Measurements from ENCODE around the gene CMTM5. TPM values are rescaled to one million over a fixed set of nuclear protein-coding genes. Genes with fewer than 3 reads are reported as not detected.

CMTM5 gene
- total RNA-seq, 1 donor from 2014 or later: 0.26 TPM

DNA sequence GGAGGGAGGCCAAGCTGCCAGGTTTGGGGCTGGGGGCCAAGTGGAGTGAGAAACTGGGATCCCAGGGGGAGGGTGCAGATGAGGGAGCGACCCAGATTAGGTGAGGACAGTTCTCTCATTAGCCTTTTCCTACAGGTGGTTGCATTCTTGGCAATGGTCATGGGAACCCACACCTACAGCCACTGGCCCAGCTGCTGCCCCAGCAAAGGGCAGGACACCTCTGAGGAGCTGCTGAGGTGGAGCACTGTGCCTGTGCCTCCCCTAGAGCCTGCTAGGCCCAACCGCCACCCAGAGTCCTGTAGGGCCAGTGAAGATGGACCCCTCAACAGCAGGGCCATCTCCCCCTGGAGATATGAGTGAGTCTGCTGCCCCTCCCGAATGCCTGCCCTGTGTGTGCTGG is 3.8 kb upstream of the CMTM5 start:
- Mint-ChIP-seq H3K27ac (ENCODE audit: unreplicated experiment) (no peak overlapping the region), H3K4me1 (ENCODE audit: unreplicated experiment) (peaks cover 5% of the 10 kb centered on the region), H3K27me3 (ENCODE audit: unreplicated experiment) (peaks cover 11% of the 10 kb centered on the region), H3K4me3 (ENCODE audit: unreplicated experiment) (no peak overlapping the region), H3K36me3 (ENCODE audit: low read depth, unreplicated experiment) (no peaks in the 10 kb centered on the region), H3K9me3 (ENCODE audit: unreplicated experiment) (no peaks in the 10 kb centered on the region)
- DNase-seq (ENCODE audit: low spot score): no peak
- TF ChIP-seq, protein P1, sequence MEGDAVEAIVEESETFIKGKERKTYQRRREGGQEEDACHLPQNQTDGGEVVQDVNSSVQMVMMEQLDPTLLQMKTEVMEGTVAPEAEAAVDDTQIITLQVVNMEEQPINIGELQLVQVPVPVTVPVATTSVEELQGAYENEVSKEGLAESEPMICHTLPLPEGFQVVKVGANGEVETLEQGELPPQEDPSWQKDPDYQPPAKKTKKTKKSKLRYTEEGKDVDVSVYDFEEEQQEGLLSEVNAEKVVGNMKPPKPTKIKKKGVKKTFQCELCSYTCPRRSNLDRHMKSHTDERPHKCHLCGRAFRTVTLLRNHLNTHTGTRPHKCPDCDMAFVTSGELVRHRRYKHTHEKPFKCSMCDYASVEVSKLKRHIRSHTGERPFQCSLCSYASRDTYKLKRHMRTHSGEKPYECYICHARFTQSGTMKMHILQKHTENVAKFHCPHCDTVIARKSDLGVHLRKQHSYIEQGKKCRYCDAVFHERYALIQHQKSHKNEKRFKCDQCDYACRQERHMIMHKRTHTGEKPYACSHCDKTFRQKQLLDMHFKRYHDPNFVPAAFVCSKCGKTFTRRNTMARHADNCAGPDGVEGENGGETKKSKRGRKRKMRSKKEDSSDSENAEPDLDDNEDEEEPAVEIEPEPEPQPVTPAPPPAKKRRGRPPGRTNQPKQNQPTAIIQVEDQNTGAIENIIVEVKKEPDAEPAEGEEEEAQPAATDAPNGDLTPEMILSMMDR (IDR thresholded peaks at IDR 0.05; ENCODE audit: unreplicated experiment): no peak

- H3K36me3 Mint-ChIP-seq (ENCODE audit: low read depth, unreplicated experiment): no peaks in the 10 kb centered on the region
- TF ChIP-seq, protein P1 (IDR thresholded peaks at IDR 0.05; ENCODE audit: unreplicated experiment): no peak
- no peak for DNase-seq (ENCODE audit: low spot score)
- peaks cover 7% of the 10 kb centered on the region for H3K27me3 Mint-ChIP-seq (ENCODE audit: unreplicated experiment)
- no peak overlapping the region for H3K27ac Mint-ChIP-seq (ENCODE audit: unreplicated experiment)
- no peaks in the 10 kb centered on the region for H3K9me3 Mint-ChIP-seq (ENCODE audit: unreplicated experiment)
- H3K4me3 Mint-ChIP-seq (ENCODE audit: unreplicated experiment): no peak overlapping the region
- peaks cover 8% of the 10 kb centered on the region for H3K4me1 Mint-ChIP-seq (ENCODE audit: unreplicated experiment)
These were observed 1.2 kb upstream of the CMTM5 start for GRCh38 chr14:23375527-23376251.

DNA sequence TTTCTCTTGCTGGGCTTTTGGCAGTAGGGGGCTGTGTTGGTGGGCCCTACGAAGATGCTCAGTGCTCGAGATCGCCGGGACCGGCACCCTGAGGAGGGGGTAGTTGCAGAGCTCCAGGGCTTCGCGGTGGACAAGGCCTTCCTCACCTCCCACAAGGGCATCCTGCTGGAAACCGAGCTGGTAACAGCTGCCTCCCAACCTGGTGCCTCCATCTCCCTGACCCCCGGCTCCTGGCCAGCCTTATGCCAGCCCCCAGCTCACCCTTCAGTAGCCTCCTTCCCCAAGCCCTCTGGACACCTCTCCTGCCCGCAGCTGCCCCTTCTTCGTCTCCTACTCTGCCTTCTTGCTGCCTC is 328 bp downstream of the CMTM5 start:
- TF ChIP-seq, protein P1 (IDR thresholded peaks at IDR 0.05; ENCODE audit: unreplicated experiment): no peak
- no peaks in the 10 kb centered on the region for H3K9me3 Mint-ChIP-seq (ENCODE audit: unreplicated experiment)
- H3K4me1 Mint-ChIP-seq (ENCODE audit: unreplicated experiment): peaks cover 17% of the 10 kb centered on the region
- H3K36me3 Mint-ChIP-seq (ENCODE audit: low read depth, unreplicated experiment): no peaks in the 10 kb centered on the region
- no peak overlapping the region for H3K27ac Mint-ChIP-seq (ENCODE audit: unreplicated experiment)
- peaks cover 5% of the 10 kb centered on the region for H3K27me3 Mint-ChIP-seq (ENCODE audit: unreplicated experiment)
- no peak for DNase-seq (ENCODE audit: low spot score)
- H3K4me3 Mint-ChIP-seq (ENCODE audit: unreplicated experiment): no peak overlapping the region

DNA sequence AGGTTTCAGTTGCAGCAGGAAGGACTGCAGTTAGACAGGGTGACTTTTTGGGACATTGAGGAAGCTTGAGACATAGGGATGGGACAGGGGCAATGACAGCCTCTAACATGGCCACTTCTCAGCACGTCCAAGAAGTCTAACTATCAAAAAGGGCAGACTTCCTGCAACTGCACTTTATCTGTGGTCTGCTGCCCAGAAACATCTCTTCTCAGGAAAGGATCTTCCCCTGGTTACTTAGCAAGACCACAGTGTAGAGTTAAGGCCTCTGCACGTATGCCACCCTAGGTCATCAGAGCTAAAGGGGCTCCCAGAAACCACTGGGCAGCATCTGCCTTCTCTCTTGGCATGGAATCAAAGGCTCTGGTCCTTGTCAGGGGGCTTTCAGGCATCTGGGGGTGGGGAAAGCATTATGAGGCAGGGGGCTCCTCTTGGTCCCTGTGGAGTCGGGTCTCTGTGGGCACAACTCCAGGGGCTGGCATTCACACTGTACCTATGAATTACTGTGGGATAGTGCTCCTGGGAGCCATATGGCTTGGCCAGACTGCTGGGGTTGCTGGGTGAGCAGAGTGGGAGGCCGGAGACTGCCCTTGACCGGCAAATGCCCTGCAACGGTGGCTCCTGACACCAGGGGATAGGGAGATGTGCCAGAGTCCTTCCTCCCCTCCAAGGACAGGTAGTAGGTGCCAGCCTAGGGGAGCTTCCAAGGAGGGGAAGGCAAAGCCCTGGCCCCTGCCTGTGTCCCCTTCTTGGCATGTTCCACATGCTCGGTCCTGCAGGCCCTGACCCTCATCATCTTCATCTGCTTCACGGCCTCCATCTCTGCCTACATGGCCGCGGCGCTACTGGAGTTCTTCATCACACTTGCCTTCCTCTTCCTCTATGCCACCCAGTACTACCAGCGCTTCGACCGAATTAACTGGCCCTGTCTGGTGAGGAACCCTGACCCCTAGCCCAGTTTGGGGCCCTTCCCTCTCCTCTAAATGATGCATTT is 1.0 kb downstream of the CMTM5 start:
- TF ChIP-seq, protein P1 (IDR thresholded peaks at IDR 0.05; ENCODE audit: unreplicated experiment): no peak
- Mint-ChIP-seq H3K4me1 (ENCODE audit: unreplicated experiment) (peaks cover 23% of the 10 kb centered on the region), H3K36me3 (ENCODE audit: low read depth, unreplicated experiment) (no peaks in the 10 kb centered on the region), H3K9me3 (ENCODE audit: unreplicated experiment) (no peaks in the 10 kb centered on the region), H3K4me3 (ENCODE audit: unreplicated experiment) (no peak overlapping the region), H3K27me3 (ENCODE audit: unreplicated experiment) (peaks cover 2% of the 10 kb centered on the region), H3K27ac (ENCODE audit: unreplicated experiment) (no peak overlapping the region)
- no peak for DNase-seq (ENCODE audit: low spot score)
